Medulla oblongata (tissue), 1 donor: ENCODE measurements around the gene VCAN.

Experiments used
- DNase-seq: peaks from one replicate; pipeline ENCODE4 v3.0.0-alpha.2; 2015; ENCODE audit errors: extremely low spot score

Gene VCAN

DNA sequence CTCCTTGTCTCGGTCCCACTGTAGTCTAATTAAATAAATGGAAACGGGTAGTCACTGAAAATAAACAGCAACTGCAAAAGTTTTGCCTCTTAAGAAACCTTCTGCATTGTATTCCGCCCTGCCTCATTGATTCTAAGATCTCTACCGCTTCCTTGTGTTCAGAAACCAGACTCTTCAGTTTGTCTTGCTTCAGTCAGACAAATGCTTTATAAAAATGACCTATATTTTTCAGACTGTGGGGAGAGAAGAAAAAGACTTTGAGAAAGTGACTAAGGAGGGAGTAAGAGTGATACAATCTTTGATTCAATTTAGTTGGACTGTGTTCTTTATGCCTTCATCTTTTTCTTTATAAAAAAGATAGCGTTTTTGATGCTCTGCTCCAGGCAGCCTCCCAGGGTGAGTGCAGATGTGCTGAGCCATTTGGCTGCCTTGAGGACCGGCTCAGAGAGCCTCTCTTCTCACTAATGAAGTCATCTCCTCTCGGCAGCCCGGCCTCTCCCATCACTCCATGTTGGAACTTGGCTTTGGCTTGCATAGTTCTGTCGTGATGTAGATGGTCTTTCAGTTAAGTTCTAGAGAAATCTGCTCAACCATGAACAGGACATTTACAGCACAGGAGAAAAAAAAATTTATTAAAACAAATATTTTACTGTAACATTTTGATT is 4.0 kb upstream of the VCAN start:
- DNase-seq = no peak

DNA sequence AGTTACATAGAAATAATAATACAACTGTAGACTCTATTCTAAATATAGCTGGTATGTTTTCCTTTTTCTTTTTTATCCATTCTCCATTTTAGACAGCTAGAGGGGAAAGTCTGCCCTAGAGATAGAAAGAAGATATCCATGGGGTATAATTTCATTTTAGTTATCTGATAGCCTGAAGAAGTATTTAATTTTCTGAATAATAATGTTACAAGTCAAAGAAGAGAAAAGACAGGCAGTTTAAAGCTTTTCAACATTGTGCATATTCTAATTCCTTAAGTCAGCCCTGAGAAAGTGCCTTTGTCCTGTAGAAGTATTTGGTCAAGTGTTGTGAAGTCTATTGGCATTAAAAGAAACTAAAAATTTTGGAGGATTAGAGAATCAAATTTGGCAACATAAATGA is 2.5 kb upstream of the VCAN start:
- no peak for DNase-seq

DNA sequence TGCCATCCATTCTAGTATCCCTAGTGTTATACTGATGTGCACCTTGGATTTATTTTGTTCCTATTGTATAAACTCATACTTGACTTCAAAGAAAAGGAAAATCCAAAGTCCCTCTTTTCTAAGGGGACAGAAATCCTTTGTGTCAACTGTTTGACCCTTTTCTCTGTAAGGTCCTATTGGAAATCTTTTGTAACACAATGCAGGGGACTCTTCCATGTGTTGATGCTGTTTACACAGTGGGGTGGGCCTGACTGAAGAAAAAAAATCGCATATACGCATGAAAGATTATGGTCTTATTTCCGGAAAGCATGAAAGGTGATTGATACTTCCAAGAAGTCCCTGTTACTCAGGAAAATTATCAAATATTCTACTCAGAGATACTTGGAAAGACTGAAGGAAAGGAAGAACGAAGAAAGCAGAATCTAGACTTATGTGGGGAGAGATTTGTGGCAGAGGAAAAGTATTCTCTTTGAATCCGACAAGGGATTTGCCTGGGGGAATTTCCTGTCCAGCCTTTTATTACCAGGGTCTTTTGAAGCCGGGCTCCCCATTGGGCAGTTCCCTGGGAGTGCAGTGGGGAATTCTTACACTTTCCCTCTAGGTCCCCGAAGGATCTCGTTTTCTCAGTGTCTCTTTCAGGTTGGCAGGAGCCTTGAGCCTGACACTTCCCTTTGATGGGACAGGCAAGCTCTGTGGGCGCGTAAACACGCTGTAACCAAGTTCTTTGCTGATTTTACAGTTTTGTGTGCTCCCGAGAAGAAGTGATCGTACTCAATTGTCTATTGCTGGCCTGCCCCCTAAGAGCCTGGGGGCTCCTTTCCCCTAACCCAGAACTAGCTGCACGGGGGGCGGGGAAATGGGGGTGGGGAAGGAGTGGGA is 779 bp upstream of the VCAN start:
- peak; percentile 45 for DNase-seq

DNA sequence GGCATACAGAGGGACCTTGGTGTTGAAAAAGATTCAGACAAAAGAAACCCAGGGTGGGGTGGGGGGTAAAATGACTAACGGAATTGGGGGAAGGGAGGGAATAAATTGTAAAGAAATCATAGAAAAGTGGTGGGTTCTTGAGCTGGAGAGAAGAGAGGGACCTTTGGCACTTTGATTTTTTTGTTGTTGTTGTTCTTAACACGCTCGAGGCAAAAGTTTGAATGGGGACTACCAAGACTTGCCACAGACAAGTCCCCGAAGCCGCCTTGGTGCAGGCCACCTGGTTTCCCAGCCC is 616 bp downstream of the VCAN start:
- no peak for DNase-seq

DNA sequence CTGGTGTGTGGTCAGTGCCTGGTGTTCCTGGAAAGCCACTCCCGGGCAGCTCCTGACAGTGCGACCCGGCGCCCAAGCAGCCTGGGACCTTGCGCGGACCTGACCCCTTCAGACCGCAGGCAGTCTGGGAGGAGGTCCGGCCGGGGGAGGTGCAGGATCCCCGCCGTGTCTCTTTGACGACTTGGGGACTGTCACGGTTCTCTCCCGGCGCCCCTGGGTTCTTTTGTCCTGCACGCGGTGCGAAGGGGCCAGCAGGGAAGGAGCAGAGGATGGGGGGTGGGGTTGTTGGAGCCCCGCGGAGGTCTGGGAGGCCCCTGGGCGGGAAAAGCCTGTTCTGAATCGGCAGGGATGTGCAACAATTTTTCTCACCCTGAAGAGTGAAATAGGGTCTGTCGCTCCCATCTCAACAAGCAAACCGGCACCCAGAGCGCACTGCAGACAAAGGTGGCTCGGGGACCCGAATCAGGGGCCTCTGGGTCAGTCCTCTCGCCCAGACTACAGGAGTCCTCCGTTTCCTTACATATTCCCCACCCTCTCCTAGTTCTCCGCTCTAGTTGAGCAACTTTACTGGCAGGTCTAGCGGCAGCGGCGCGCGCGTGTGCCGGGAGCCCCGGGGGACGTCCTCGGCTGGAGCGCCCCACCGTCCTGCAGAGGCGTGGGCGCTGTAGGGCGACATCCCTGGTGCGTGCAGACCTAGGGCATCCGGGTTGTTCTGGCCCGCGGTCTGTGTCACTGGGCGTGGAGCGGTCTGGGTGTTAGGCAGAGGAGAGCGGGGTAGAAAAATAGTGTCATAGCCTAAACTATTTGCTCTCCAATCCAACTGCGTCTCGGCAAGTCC is 1.2 kb downstream of the VCAN start:
- DNase-seq = peak; percentile 28

DNA sequence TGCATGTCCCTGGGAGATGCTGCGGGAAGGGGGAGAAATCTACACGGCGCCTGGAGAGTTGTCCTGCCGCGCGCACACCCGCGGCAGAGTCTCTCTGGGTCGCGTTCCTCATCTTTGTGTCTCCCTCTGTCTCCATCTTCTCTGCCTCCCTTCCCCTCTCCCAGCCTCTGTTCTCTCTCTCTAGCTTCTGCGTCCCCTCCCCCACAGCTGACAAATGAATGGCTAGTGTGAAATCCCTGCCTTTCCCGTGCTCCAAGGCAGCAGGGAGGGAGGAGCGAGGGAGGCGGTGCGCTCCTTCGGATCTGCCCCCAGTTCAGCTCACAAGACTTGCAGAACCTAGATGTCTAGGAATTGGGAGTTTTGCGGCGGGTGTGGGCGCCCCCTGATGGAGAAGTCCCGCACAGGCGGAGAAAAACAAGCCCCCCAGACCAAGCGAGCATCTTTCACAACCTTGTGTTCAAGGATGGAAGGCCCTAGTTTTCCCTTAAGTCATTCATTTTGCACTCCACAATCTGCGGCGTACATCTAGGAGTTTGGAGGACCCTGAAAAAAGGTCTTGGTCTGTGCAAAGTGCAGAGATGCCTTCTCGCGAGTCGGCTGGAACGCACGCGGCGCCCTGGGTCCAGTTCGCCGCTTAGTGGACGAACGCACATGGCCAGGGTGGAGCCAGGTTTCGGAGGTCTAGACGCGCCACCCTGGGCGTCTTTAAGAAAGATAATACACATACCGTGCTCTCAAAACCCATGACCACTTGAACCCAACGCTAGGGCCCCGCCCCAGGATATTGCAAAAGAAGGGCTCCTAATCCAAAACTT is 2.0 kb downstream of the VCAN start:
- peak; percentile 95 for DNase-seq

DNA sequence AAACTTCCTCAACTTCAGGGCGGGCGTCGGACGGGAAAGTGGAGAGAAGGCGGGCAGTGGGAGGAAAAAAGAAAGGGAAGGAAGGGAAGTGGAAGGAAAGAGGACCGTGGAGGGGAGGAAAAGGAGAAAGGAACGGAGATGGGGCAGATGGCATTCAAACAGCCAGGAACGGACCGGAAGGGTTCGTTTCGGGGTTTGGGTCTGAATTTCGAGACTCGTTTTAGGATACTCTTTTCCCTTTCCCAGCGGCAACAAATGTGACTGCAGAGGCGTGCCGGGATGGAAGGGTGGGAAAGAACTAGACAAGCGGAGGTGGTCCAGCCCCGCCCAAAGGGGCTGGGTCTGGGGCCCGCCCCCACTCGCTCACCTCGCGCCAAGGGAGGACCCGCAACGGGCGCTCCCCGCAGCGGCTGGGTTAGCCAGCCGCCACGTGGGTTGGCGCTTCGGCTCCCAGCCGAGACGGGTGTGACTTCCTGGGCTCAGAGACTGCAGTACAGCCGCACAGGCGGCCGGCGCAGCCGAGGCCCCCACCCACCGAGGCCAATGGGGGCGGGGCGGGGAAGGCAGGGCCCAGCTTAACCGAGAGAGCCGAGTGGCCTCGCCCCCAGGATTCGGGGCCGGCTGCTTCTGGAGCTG is 2.7 kb downstream of the VCAN start:
- peak; percentile 78 for DNase-seq

DNA sequence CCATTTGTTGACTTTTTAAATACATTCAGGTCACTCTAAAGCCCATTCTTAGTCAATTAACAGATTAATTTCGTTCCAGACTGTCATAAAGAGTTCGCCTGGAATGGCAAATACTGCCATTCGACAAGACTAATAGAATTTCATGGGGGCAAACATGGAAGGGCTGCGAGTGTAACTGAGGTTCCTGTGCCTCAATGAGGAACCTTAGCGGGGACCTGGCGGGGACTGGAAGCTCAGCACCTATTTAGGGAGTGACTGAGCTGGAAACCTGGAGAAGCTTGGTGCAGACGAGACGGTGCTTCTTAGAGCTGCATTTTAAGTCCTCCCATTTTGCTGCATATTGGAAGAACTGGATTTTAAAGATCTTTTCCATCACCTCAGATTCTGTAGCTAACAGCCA is 3.4 kb downstream of the VCAN start:
- DNase-seq = no peak

DNA sequence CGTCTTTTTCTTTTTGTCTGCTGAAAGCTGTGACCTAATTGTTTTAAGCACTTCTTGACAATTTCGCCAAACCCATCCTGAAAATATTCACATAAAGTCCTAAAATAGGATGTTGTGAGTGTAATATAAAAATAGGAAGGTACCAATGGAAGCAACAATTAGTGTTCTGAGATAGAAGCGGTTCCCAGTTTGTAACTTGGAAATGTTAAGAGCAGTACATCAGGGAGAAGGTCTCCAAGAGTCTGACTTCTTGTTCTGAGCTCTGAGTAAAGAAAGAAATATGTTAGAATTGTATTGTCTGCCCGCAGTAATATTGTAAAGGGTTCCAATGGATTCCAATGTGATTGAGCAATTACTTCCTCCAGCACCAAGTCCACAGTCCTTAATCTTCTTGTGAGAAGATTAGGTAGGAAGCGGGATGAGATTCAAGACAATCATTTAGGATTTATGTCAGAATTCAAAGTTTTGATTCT is 3.9 kb downstream of the VCAN start:
- no peak for DNase-seq

DNA sequence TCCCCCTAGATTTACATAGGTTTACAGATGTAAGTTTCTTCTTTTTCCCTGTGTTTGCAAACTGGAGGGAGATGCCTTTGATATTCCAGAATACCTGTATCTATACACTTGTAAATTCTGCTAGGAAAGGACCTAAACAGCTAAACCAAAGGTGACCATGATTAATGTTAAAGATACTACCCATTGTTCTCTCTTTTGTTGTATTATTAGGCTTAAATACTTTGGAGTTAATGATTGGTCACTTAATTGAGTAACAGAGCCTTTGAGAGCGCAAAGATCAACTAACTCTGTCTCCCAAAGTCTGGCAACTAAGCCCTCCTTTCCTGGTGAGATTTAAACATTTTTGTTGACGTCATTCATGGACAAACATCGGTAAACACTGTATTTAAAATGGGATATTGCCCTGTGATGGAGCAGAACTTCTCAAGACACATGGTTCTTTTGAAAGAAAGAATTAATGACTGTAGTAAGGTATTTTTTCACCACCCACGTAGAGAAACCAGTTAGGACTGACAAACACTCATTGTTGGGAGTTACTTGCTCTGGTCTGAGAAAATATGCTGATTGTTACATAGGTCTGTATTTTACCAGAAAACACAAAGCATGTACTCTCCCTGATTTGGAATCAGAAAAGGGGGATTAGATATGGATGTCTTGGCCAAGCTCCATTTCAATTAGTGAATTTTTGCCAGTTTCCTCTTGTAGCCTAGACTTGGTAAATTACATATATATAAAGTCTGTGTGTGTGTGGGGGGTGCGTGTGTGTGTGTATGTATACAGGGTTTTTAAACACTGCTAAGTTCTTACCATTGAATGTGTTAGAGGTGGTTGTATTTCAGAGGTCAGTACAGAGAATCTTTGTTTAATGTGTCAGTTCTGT is 4.6 kb downstream of the VCAN start:
- DNase-seq = no peak

DNA sequence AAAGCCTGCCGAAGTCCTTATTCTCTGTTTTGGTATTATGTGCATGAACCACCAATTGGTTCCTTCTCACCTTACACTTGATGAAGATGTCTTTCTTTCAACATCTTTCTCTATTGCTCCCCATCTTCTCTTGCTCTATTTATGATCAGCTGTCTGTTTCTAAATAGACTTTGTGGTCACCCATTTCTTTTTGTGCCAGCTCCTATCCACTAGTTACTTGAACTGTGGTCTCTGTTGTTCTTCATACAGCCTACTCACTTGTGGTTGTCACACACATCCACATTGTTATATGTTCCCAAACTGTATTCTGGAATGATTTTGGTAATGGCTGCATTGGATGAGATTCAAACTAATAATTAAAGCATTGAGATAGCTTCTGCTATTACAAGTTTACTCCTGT is 11.4 kb downstream of the VCAN start:
- DNase-seq = no peak

DNA sequence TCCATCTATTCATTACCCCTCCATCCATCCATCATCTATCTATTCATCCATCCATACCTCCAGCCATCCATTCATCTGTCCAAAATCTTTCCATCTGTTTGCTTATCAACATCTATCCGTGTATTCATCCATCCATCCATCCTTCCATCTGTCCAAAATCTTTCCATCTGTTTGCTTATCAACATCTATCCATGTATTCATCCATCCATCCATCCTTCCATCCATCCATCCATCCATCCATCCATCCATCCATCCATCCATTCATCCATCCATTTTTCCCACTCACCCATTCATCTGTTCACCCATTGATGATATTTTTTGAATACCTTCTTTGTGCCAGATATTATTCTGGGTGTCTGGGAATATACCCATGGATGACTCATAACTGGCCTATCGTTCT is 12.8 kb downstream of the VCAN start:
- no peak for DNase-seq

DNA sequence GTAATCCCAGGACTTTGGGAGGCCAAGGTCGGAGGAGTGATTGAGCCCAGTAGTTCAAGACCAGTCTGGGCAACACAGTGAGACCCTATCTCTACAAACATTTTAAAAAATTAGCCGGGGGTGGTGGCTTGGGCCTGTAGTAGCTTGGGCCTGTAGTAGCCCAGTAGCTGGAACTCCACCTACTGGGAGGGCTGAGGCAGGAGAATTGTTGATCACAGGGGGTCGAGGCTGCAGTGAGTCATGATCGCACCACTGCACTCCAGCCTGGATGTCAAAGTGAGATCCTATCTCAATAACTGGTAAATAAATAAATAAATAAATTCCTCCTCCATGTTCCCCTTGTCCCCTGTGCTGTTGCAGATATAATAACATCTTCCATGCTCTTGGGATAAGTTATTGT is 14.3 kb downstream of the VCAN start:
- no peak for DNase-seq

DNA sequence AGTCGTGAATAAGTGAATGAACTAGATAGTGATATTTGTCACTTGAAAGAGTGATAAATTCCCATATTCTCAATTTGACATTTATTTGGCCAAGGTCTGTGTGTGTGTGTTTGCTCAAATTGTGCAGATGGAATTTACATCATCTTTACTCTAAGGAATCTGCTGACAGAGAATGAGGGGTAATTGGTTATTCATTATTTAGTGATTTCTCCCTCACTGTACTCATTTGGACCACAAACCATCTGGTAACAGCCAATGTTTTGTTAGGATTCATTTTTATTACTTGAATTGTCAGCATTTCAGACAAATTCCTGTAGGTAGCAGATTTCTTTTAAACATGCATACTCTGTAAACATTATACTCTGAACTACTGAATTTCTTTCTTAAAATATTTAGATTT is 15.6 kb downstream of the VCAN start:
- no peak for DNase-seq

DNA sequence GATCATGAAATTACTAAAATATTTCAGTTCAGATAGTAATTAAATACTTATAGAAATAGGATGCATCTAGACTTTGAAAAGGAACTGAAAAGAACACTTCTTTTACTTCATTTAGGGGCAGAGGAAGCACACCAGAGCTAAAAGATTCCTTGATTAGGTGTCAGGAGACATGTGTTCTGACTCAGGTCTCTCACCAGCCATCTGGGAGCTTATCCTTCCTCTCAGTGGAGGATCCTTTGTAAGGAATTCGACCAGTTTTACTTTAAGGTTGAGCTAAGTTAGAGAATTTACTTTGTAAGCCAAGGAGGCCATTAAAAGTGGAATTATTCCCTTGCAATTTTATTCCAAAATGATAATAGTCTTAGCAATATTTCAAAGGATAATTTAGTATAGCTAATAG is 16.7 kb downstream of the VCAN start:
- DNase-seq = no peak

DNA sequence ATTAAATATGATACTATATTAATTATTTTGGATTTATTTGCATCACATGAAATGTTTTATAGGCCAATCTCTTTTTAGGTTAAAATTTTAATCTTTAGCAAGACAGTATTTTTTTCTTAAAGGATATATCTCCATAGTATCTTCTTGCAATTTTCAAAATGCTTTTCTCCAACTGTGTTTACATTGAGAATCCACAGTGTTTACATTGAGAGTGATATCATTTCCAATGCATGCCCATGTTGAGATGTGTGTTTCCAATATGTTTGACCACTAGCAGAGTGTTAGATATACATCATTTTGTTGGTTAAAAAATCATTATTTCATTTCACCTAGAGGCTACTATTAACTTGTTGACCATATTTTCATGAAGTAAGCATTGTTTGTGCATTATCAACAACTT is 17.3 kb downstream of the VCAN start:
- no peak for DNase-seq

DNA sequence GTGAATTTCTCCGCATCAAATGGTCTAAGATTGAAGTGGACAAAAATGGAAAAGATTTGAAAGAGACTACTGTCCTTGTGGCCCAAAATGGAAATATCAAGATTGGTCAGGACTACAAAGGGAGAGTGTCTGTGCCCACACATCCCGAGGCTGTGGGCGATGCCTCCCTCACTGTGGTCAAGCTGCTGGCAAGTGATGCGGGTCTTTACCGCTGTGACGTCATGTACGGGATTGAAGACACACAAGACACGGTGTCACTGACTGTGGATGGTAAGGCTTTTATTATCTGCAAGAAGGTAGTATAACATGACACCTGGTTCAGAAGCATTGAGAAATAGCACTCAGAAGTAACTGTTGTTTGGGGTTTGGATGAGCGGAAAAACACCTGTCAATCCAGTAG is 18.7 kb downstream of the VCAN start:
- DNase-seq = no peak

DNA sequence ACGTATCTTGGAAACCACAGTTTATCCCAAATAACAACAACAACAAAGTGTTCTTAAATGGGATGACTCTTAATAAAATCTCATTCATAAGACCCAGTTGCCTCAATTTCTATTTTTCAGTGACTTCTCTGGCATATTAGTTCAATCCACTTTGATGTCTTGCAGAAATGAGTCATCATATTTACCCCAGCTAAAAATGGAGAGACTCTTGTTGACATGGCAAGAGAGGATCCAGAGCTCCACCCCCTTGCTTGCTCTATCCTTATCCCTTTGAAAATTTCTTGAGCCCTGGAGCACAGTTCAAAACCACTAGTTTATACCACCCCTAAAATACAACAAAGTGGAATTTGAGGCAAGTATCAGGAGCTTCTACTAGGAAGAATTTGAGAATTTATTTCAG is 20.8 kb downstream of the VCAN start:
- DNase-seq = no peak

DNA sequence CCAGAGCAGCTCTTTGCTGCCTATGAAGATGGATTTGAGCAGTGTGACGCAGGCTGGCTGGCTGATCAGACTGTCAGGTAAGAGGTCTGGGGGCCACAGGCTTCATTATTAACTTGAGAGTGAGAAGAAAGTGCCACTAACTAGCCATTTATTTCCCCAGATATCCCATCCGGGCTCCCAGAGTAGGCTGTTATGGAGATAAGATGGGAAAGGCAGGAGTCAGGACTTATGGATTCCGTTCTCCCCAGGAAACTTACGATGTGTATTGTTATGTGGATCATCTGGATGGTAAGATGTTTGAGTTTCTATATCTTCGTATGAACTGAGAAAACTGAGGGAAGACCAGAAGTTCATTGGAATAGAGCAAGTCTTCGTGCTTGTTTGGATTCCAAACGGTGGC is 22.1 kb downstream of the VCAN start:
- DNase-seq = no peak

DNA sequence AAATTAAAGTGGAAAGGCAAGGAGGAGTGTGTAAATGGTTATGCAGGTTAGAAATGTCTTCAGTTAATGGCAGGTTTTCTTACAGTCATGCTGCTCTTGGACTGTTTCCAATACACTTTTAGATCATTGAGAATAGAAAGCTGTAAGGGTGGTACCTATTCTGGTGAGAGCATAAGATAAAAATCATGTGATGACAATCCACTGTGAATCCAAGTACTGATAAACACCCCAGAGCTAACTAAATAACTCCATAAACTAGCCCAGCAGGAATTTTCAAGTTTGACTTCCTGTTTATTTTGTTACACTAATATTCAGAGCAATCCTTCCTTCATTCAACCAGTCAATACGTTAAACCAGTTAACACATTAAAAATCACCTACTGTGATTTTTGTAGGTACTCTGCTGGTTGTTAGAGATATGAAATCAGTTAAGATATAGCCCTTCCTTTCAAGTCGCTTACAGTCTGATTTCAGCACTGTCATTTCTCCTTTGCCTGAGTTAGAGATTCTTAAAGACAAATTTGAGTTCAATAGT is 22.6 kb downstream of the VCAN start:
- DNase-seq = no peak
